ENCODE results near the gene EPHA8. TPM values are rescaled to one million over a fixed set of nuclear protein-coding genes. Genes with fewer than 3 reads are reported as not detected.

The EPHA8 gene
- total RNA-seq, 1 donor from 2014 or later, result not detected

- TF ChIP-seq CTCF (IDR thresholded peaks at IDR 0.05), result no peak
- Histone ChIP-seq H3K9me3 (no peaks in the 10 kb centered on the region), H3K36me3 (no peaks in the 10 kb centered on the region), H3K27ac (no peak overlapping the region), H3K27me3 (no peaks in the 10 kb centered on the region), H3K4me1 (no peaks in the 10 kb centered on the region), H3K4me3 (no peak overlapping the region)
- DNase-seq (no peak), ATAC-seq (no peak)
- intact Hi-C loops (cut with DNase I), result no loop called here
Observed at GRCh38 chr1:22535399-22535798, 27.9 kb upstream of the EPHA8 start.

- no peaks in the 10 kb centered on the region for H3K36me3 ChIP-seq
- no peak overlapping the region for H3K27ac ChIP-seq
- intact Hi-C loops (cut with DNase I), result no loop called here
- H3K4me3 ChIP-seq, result no peak overlapping the region
- DNase-seq (no peak), ATAC-seq (no peak)
- no peaks in the 10 kb centered on the region for H3K4me1 ChIP-seq
- H3K27me3 ChIP-seq, result no peaks in the 10 kb centered on the region
- TF ChIP-seq CTCF (IDR thresholded peaks at IDR 0.05), result no peak
- H3K9me3 ChIP-seq, result no peaks in the 10 kb centered on the region
Observed at GRCh38 chr1:22536506-22536905, 26.8 kb upstream of the EPHA8 start.

GRCh38 chr1:22537441-22538139 is 25.7 kb upstream of the EPHA8 start:
- H3K36me3 ChIP-seq, result no peaks in the 10 kb centered on the region
- no peaks in the 10 kb centered on the region for H3K27me3 ChIP-seq
- ATAC-seq (no peak), DNase-seq (no peak)
- H3K27ac ChIP-seq, result no peak overlapping the region
- no peak for TF ChIP-seq CTCF (IDR thresholded peaks at IDR 0.05)
- H3K9me3 ChIP-seq, result no peaks in the 10 kb centered on the region
- no peak overlapping the region for H3K4me3 ChIP-seq
- no peaks in the 10 kb centered on the region for H3K4me1 ChIP-seq
- intact Hi-C loops (cut with DNase I), result no loop called here

GRCh38 chr1:22539510-22540118 is 23.7 kb upstream of the EPHA8 start:
- no peak for ATAC-seq
- DNase-seq, result no peak
- H3K4me1 ChIP-seq, result no peaks in the 10 kb centered on the region
- intact Hi-C loops (cut with DNase I), result no loop called here
- no peak overlapping the region for H3K4me3 ChIP-seq
- H3K36me3 ChIP-seq, result no peaks in the 10 kb centered on the region
- no peaks in the 10 kb centered on the region for H3K27me3 ChIP-seq
- H3K9me3 ChIP-seq, result no peaks in the 10 kb centered on the region
- no peak overlapping the region for H3K27ac ChIP-seq
- no peak for TF ChIP-seq CTCF (IDR thresholded peaks at IDR 0.05)

- Histone ChIP-seq H3K27ac (no peak overlapping the region), H3K9me3 (no peaks in the 10 kb centered on the region), H3K4me1 (no peaks in the 10 kb centered on the region), H3K27me3 (peaks cover 2% of the 10 kb centered on the region), H3K4me3 (no peak overlapping the region), H3K36me3 (no peaks in the 10 kb centered on the region)
- no peak for TF ChIP-seq CTCF (IDR thresholded peaks at IDR 0.05)
- DNase-seq (no peak), ATAC-seq (no peak)
- intact Hi-C loops (cut with DNase I), result no loop called here
Observed at GRCh38 chr1:22540337-22540736, 23.0 kb upstream of the EPHA8 start.

Data from upper lobe of right lung (tissue), 1 donor.